ENCODE data around the gene TANGO2.

The TANGO2 gene

DNA sequence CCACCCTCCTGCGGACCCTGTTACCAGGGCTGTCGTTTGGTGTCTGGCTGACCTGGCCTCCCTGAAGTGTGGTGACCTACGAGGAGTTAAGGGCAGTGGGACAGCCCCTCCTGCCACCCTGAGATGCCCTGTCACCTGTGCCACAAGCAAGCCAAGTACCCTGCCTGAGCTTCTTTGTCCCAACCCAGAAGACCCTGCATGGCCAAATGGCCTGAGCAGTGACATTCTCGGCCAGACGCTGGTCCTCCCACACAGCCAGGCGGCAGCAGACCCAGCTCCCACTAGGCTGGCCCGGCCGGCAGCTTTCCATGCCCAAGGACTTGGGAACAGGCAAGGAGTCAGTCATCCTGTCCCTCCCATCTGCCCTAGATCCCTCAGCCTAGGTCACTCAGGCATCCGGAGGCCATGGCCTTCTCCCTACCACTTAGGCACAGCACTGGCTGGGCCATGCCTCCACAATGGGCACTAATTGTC lies 11.9 kb upstream of the TANGO2 start:
- no peak for DNase-seq (ENCODE audit: low read depth)
- H3K4me3 ChIP-seq (ENCODE audit: low read depth, low read length): no peak overlapping the region

- DNase-seq (ENCODE audit: low read depth): no peak
- no peak overlapping the region for H3K4me3 ChIP-seq (ENCODE audit: low read depth, low read length)
Observed at GRCh38 chr22:20009582-20010306, 11.2 kb upstream of the TANGO2 start.

DNA sequence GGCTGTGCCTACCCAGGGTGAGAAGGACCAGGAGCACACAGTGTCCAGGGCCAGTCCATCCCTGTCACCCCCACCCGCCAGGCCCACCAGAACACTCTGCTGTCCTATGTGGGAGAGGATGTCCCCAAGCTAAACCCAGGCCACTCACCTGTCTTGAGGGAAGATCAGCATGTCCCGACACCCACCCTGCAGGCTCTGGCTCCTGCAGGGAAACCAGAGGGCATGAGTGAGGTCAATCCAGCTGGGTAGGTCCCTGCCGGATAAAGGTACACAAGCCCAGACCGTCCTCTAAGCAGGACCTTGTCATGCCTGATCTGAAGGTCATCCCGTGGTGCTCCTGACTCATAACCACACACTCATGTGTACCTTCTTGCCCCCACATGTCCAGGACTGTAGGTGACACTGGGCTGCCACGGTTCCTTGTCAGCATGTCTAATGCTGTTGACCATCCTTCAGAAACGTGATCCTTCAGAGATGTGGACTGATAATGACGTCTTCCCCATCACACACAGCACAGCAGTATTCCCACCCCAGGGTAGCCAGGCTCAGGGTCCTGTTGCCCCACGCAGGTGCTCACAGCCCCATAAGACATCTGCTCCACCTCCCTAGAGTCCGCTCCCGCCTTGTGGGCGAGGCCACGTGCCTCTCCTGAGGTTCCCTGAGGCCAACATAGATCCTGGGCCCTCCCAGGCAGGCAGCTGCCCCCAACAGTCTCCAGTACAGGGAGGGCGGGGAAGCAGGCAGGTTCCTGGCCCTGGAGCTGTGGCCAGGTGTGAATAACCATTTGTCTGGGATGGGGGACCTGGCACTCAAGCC lies 10.4 kb upstream of the TANGO2 start:
- H3K4me3 ChIP-seq (ENCODE audit: low read depth, low read length): no peak overlapping the region
- DNase-seq (ENCODE audit: low read depth): no peak

DNA sequence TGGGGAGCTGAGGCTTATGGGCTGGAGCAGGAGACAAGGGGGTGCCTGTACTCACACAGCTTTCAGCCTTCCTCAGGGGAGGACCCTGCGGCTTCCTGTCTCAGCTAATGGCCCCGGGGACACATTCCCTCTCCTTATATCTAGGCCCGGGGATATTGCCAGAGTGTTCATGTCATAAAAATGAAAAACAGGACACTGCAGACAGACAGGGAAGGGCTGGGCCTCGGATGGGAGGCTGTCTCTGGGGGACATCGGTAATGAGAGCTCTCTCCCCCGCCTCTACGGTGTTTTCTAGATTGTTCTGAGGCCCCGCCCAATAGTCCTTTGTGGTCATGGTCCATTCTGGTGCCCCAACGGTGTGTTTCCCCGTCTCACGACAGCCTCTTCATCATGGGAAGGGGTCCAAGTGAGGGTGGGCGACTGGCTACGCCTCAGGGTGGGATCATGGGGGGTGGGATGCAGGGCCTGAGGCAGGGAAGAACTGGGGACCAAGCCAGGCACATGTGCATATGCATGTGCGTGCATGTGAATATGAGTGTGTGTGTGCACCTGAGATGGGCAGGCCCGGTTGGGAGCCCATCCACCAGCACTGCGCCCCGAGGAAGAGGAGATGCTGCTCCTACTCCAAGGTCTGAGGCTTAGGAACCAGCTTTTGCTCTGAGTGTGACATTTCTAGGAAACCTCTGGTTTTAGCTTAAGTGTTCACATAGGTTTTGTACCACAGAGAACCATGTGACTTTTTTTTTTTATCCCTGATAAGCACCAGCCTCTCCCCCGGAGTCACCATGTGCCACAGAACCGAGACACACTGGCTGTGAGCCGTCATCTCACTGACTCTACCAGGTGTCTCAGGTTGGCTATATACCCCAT lies 9.6 kb upstream of the TANGO2 start:
- no peak overlapping the region for H3K4me3 ChIP-seq (ENCODE audit: low read depth, low read length)
- no peak for DNase-seq (ENCODE audit: low read depth)

DNA sequence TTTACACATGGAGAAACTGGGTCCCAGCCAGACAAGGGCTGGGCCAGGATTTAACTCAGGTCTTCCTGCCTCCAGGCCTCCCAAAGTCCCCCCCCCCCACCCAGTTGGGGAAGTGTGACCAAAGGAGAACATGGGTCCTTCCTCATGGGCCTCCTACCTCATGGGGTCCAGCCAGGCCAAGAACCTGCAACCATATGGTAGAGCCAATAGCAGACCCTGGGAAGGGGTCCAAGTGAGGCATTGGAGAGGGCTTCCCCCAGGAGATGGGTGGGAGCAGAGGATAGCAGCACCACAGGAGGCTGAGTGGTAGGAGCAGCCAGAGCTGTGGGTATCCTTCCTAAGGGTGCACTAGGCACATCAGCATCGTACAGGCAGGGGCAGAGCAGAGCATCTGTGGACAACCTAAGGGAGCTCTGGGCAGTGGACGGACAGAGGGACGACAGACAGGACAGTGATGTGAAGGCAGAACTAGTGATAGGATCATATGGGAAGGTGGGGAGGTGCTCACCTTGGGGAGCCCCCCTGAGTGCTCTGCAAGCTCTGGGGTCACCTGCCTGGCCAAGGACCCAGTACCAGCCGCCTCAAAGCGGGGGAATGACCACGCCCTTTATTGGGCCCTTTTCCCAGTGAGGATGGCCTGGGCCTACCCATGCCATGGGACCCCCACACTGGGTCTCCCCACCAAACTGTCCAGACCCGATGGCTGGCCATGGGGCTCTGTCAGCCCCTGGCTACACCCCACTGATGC lies 8.7 kb upstream of the TANGO2 start:
- no peak overlapping the region for H3K4me3 ChIP-seq (ENCODE audit: low read depth, low read length)
- DNase-seq (ENCODE audit: low read depth): no peak

DNA sequence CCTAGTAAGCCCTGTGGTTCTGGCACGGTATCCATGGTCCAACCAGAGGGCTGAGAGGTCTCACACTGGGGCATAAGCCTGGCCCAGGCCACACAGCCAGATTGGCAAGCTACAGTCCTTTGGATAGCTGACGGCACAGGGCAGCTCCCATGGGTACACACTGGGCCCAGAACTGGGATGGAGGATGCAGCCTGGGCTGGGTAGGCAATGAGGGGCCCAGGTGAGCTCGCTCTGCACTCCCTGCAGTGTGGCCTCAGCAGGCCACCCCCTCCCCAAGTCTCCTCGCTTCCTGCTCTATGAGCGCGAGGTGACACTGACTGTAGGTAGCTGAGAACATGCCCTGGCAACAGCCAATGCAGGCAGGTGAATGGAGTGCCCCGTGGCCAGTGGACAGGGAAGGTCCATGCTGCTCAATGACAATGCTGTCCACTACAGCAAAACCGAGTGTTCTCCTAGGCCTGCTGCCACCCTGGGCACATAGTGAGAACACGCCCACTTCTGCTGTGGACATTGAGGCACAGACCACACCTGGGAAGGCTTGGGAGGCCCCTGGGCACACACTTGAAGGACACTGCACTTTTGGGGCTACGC lies 8.1 kb upstream of the TANGO2 start:
- DNase-seq (ENCODE audit: low read depth): no peak
- H3K4me3 ChIP-seq (ENCODE audit: low read depth, low read length): no peak overlapping the region

- no peak for DNase-seq (ENCODE audit: low read depth)
- no peak overlapping the region for H3K4me3 ChIP-seq (ENCODE audit: low read depth, low read length)
Observed at GRCh38 chr22:20013382-20013871, 7.5 kb upstream of the TANGO2 start.

DNA sequence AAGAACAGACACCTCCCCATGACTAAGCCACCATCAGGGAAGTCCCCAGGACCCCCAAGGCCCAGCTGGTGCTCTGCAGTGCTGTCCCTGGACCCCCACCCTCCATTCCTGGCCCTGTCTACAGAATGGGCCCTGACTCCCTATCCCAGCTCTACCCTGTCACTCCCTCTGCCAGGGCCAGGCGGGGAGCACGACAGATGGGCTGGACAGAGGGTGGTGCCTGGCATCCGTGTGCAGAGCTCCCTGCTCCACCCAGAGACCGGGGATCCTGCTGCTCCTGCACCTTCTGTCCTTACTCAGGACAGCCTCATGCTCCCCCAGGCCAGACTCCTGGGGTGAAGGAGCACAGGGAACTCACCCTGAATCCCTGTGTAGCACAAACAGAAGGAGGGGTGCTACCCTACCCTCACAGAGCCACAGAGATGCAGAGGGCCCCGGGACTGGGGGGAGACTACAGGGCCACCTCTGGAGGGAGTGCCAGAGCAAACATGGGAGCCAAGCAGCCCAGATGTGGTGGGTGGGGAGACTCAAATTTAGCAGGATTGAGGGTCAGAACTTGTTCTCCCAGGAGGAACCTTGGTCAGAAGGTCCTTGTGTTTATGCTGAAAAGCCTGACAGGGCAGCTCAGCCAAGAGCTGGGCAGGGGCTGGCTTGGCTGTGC lies 6.3 kb upstream of the TANGO2 start:
- no peak overlapping the region for H3K4me3 ChIP-seq (ENCODE audit: low read depth, low read length)
- DNase-seq (ENCODE audit: low read depth): no peak

- DNase-seq (ENCODE audit: low read depth): no peak
- H3K4me3 ChIP-seq (ENCODE audit: low read depth, low read length): no peak overlapping the region
Observed at GRCh38 chr22:20015187-20015625, 5.7 kb upstream of the TANGO2 start.

- H3K4me3 ChIP-seq (ENCODE audit: low read depth, low read length): peak overlapping the region; percentile 60
- DNase-seq (ENCODE audit: low read depth): no peak
Observed at GRCh38 chr22:20015971-20016733, 4.8 kb upstream of the TANGO2 start.

GRCh38 chr22:20016734-20017621 lies 3.9 kb upstream of the TANGO2 start, which contains the start of gene ARVCF:
TSS of gene ARVCF (minus strand) at chr22:20016823. CDS start at chr22:19990794, 26,029 bp downstream.
- peak; percentile 57 for DNase-seq (ENCODE audit: low read depth)
- peak within 1 kb of the TSS; percentile 60 for H3K4me3 ChIP-seq (ENCODE audit: low read depth, low read length)

GRCh38 chr22:20017622-20017958 lies 3.3 kb upstream of the TANGO2 start:
- no peak overlapping the region for H3K4me3 ChIP-seq (ENCODE audit: low read depth, low read length)
- no peak for DNase-seq (ENCODE audit: low read depth)

DNA sequence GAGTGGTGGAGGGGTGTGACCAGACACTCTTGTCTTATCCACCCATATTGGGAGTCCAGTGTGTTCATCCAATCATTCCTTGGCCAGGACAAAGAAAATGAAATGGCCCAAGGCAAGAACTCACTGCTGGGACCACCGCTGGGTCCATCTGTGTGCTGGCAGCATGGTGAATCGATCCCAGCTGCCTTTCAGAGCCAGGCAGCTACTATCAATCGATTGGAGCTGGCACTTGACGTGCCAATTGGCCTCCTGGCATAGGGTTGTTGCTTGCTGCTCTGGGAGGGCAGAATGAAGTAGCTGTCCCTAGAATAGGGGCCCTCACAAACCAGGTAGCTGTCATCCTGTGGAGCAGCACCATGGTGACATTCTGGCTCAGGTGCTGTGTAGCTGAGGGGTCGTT lies 2.9 kb upstream of the TANGO2 start:
- no peak for DNase-seq (ENCODE audit: low read depth)
- no peak overlapping the region for H3K4me3 ChIP-seq (ENCODE audit: low read depth, low read length)

DNA sequence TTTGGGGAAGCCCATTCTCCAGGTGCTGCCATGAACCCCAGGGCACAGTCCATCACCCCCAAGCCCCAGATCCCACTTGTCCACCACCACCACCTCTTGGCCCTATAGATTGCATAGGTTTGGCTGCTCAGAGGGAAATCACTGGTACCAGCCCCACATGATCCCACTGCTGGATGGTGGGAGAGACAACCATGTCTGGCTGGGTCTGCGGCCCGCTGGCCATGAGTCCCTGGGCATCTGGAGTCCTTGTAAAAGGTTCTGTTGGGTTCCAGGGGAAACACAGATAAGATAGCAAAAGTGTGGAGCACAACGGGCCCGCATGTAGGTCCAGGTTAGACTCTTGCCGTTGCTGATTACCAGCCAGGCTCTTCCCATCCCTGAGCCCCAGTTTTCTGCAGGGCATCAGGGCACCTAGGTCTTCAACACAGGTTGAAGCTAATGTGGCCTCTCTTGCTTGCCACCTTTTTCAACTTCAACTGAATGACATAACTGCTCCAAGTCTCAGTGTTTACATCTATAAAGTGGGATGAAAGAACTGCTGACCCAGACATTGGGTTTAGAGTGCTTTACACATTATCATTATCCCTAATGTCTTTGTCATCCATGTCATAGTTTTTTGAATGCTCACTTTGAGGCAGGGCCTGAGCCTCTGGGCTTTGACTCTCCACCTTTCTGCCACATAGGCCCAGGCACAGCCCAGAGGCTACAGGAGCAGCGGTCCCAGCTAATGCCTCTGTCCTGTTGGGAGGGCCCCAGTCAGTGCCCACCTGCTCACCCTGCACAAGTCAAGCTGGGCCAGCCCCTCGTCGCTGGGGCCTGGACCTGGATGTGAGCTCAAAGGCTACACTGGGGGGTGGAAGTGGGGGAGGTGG lies 1.0 kb upstream of the TANGO2 start:
- H3K4me3 ChIP-seq (ENCODE audit: low read depth, low read length): peak overlapping the region; percentile 53

More for the DNA sequence above, 1.0 kb upstream of the TANGO2 start:
- no peak for DNase-seq (ENCODE audit: low read depth)
